Heart right ventricle (tissue), 16 donors: ENCODE data around the gene BMP10. TPM values are rescaled to one million over a fixed set of nuclear protein-coding genes. Genes with fewer than 3 reads are reported as not detected.

Experiments used
- ATAC-seq, 8 donors: fragments of 200-7000 bp; cut with Tn5 transposase; one replicate each; pipeline ENCODE4 v1.9.1; 2020; ENCODE audit warnings: mild to moderate bottlenecking in 8 of 8, moderate library complexity in 8 of 8, moderate number of reproducible peaks in 1 of 8
- DNase-seq, 2 donors: peaks; one replicate each; pipeline ENCODE4 v3.0.0-alpha.2; 2020
- H3K27ac ChIP-seq, 10 donors: fragments of 200-600 bp; sonication (generic) in 2 of 10; one replicate each; pipeline versions ENCODE4 v1.5.0 to v1.8.0; 2020 to 2022; ENCODE audit warnings: mild to moderate bottlenecking in 3 of 10
- H3K27me3 ChIP-seq, 7 donors: fragments of 200-600 bp; one replicate each; pipeline ENCODE4 v1.8.0; 2021 to 2022; ENCODE audit warnings: mild to moderate bottlenecking in 2 of 7
- H3K36me3 ChIP-seq, 9 donors: fragments of 200-600 bp; sonication (generic) in 1 of 9; one replicate each; pipeline versions ENCODE4 v1.5.0 to v1.8.0; 2020 to 2022; ENCODE audit warnings: mild to moderate bottlenecking in 2 of 9
- H3K4me1 ChIP-seq, 9 donors: fragments of 200-600 bp; sonication (generic) in 1 of 9; one replicate each; pipeline versions ENCODE4 v1.5.0 to v1.8.0; 2020 to 2022; ENCODE audit warnings: mild to moderate bottlenecking in 4 of 9
- H3K4me3 ChIP-seq, 10 donors: fragments of 200-600 bp; sonication (generic) in 2 of 10; one replicate each; pipeline versions ENCODE4 v1.5.0 to v1.8.0; 2020 to 2022; ENCODE audit warnings: mild to moderate bottlenecking in 7 of 10, moderate library complexity in 2 of 10
- H3K9me3 ChIP-seq, 11 donors: fragments of 200-600 bp in 10 of 11; sonication (generic) in 2 of 11; one replicate each; pipeline versions ENCODE4 v1.5.0 to v1.8.0; 2013 to 2022; ENCODE audit warnings: mild to moderate bottlenecking in 2 of 11, control low read depth in 1 of 11, moderate library complexity in 1 of 11
- CTCF ChIP-seq, 9 donors: fragments of 200-600 bp; sonication (generic) in 2 of 9; IDR thresholded peaks; one replicate each; pipeline versions ENCODE4 v1.5.0 to v1.8.0; 2021 to 2022; ENCODE audit warnings: antibody characterized with exemption in 9 of 9, mild to moderate bottlenecking in 5 of 9, moderate library complexity in 1 of 9
- WGBS, 2 donors: extraction: QIAGEN DNeasy Blood & Tissue Kit; methylation state at CpG; one replicate each; pipeline ENCODE4 v1.1.7; 2013; ENCODE audit warnings: inconsistent platforms in 1 of 2; 5-methylcytosine and 5-hydroxymethylcytosine counted together
- intact Hi-C, 10 donors: fragments of 100-400 bp; cut with DNase I; formaldehyde crosslinking; loops; one replicate each; pipeline versions ENCODE4 v1.11.1 to v1.14.2; 2022
- polyA plus RNA-seq, 2 donors: library from polyadenylated mRNA; stranded (reverse); fragments of 200-250 nt; gene quantifications; one replicate each; pipeline ENCODE4 v1.2.3, GENCODE V29; 2013
- total RNA-seq, 10 donors: library from RNA; stranded (reverse); fragmentation: NEBNext Ultra II Directional in 3 of 10; extraction: Animal tissue kit (Norgen Biotek cat#: 25700) in 3 of 10; gene quantifications; one replicate each; pipeline versions ENCODE4 v1.2.1 to v1.2.4, GENCODE V29; 2021 to 2023
- donor health status: Arrhythmogenic right ventricular cardiomyopathy.
- donor health status: ischemic (EF 13 %, LVEDD 7.1; RV severe dilation, severe dysfunction).
- donor health status: healthy with polysubstance abuse.
- donor health status: DM: no; HTN: yes; CAD: no.
- donor health status: DM: no; HTN: no; CAD: no.
- donor health status: ischemic (EF 25% LVEDD 6.9; RV normal size, moderate dysfunction).
- donor health status: ischemic (EF 25% LVEDD 5.7; RV mildly dilated, moderate dysfunction).
- donor health status: healthy.
- donor health status: DM: yes; HTN: yes; CAD: no.
- donor health status: Ischemic cardiomyopathy.
- donor health status: ischemic (EF 35%, LVEDD 5.7; RV mildly dilated, moderate dysfunction).
- donor health status: nonischemic (EF 11% LVEDD 7.7; RV severe dilation, severe dysfunction).
- donor health status: DM: yes; HTN: yes; CAD: no.
- donor health status: PGD.
- donor health status: ischemic (EF 29% LVEDD 5.4; RV normal size, mild dysfunction).
- donor health status: nonischemic (EF 23%, LVEDD 6.1; RV moderate dilation, normal function).

BMP10 gene
- total and polyA plus RNA-seq, 12 donors = 0.03 to 0.31 TPM; not detected in 10

DNA sequence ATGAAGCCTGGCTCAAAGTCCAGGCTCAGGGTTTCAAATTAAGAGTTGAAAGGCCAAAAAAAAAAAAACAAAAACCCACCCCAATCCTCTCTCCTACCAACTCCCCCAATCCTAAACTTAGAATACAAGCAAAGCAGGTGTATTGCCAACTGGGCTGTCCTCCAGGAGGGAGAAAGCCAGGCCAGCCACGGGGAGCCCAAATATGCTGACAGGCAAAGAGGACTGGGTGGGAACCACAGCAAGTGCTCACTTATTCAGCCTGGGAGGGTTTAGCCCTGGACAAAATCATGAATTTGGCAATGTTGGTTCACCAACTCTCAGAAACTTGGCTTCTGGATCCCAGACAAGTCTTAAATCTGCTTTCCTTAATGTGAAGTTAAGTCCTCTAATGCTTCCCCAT, 45.0 kb upstream of the BMP10 start:
- Histone ChIP-seq H3K36me3 (no peaks in the 10 kb centered on the region), H3K27me3 (peaks cover 0 to 11% (median 0%) of the 10 kb centered on the region in 7 donors), H3K9me3 (no peaks in the 10 kb centered on the region), H3K4me3 (no peak overlapping the region), H3K4me1 (peaks cover 0 to 21% (median 0%) of the 10 kb centered on the region in 9 donors), H3K27ac (no peak overlapping the region)
- intact Hi-C loops = no loop called here
- peak; percentile 17 for DNase-seq
- no peak for TF ChIP-seq CTCF (IDR thresholded peaks at IDR 0.05)
- ATAC-seq = peak in 1 of 8 donors; percentile 35
- 21 to 33% methylated on average over 1 of the region's 1 CpG for WGBS, 2 donors

DNA sequence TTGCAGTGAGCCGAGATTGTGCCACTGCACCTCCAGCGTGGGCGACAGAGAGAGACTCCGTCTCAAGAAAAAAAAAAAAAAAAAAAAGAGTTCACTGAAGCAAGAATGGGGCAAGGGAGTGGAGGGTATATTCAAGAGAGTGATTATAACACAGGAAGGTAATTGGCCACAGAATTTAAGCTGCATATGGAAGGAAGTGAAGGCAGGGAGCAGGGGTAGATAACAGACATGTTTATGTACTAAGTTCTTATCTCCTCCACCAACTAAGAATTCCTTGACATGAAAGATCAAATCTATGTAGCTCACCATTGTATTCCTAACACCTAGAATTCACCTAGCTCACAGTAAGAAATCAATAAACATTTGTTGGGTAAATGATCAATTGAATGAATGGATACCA, 44.2 kb upstream of the BMP10 start:
- DNase-seq = no peak

GRCh38 chr2:68913359-68913758, 42.2 kb upstream of the BMP10 start:
- TF ChIP-seq CTCF (IDR thresholded peaks at IDR 0.05) = no peak
- Histone ChIP-seq H3K27me3 (peaks cover 0 to 12% (median 0%) of the 10 kb centered on the region in 7 donors), H3K27ac (no peak overlapping the region), H3K4me1 (peaks cover 0 to 35% (median 6%) of the 10 kb centered on the region in 9 donors), H3K4me3 (no peak overlapping the region), H3K36me3 (no peaks in the 10 kb centered on the region), H3K9me3 (no peaks in the 10 kb centered on the region)
- ATAC-seq (no peak), DNase-seq (no peak)
- 95% methylated on average over 3 of the region's 3 CpGs for whole genome bisulfite sequencing, 2 donors
- intact Hi-C loops = loop anchor here in 6 of 10 donors (5.0 kb wide), 5 partner anchors 76 to 206 kb away; no protein-coding TSS in a partner anchor

More for the DNA sequence above, 44.2 kb upstream of the BMP10 start:
- Histone ChIP-seq H3K9me3 (no peaks in the 10 kb centered on the region), H3K27me3 (peaks cover 0 to 12% (median 0%) of the 10 kb centered on the region in 7 donors), H3K4me1 (peaks cover 0 to 21% (median 0%) of the 10 kb centered on the region in 9 donors), H3K4me3 (no peak overlapping the region), H3K36me3 (no peaks in the 10 kb centered on the region), H3K27ac (no peak overlapping the region)
- ATAC-seq = no peak
- WGBS, 2 donors = 92 to 94% methylated on average over 4 of the region's 4 CpGs
- intact Hi-C loops = no loop called here
- TF ChIP-seq CTCF (IDR thresholded peaks at IDR 0.05) = no peak

DNA sequence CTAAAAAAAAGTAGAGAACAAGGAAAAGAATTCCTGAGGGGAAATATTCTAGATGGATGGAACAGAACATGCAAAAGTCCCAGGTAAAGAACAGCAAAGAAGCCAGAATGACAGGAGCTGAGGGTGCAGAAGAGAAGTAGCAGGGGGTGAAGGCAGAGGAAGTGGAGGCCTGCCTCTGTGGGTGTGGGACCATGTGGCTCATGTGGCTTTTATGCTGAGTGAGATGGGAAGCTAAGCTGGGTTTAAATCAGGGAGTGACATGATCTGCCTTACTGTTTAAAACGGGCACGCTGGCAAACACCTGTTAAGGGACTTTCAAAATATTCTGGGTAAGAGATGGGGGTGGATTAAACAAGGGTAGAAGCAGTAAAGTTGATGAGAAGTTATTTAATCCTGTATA, 41.5 kb upstream of the BMP10 start:
- DNase-seq (no peak), ATAC-seq (no peak)
- Histone ChIP-seq H3K9me3 (no peaks in the 10 kb centered on the region), H3K36me3 (no peaks in the 10 kb centered on the region), H3K27ac (no peak overlapping the region), H3K4me3 (no peak overlapping the region), H3K27me3 (peaks cover 0 to 12% (median 0%) of the 10 kb centered on the region in 7 donors), H3K4me1 (peaks cover 0 to 41% (median 8%) of the 10 kb centered on the region in 9 donors)
- 39 to 55% methylated on average over 2 of the region's 2 CpGs for WGBS, 2 donors
- intact Hi-C loops = loop anchor here in 6 of 10 donors (5.0 kb wide), 5 partner anchors 75 to 205 kb away; no protein-coding TSS in a partner anchor
- no peak for TF ChIP-seq CTCF (IDR thresholded peaks at IDR 0.05)
